Hepatocyte (in vitro differentiated cells): Measurements from ENCODE around the gene COL4A2. TPM values are rescaled to one million over a fixed set of nuclear protein-coding genes. Genes with fewer than 3 reads are reported as not detected.

Experiments used
- DNase-seq: peaks from one replicate; pipeline ENCODE4 v3.0.0-alpha.2; 2016; ENCODE audit warnings: low spot score
- H2AFZ ChIP-seq: fragments of 200-600 bp; sonication (generic); 2 replicates; pipeline ENCODE4 v1.6.0; 2016; ENCODE audit warnings: antibody characterized with exemption, mild to moderate bottlenecking
- H3K27ac ChIP-seq: fragments of 200-600 bp; sonication (generic); 2 replicates; pipeline ENCODE4 v1.5.1; 2016; ENCODE audit warnings: mild to moderate bottlenecking
- H3K27me3 ChIP-seq: fragments of 200-600 bp; sonication (generic); 2 replicates; pipeline ENCODE4 v1.6.1; 2016
- H3K36me3 ChIP-seq: fragments of 200-600 bp; sonication (generic); replicated peaks from 2 replicates; pipeline ENCODE4 v1.5.1; 2016; ENCODE audit warnings: low read depth; ENCODE audit not compliant: insufficient read depth
- H3K4me1 ChIP-seq: fragments of 200-600 bp; sonication (generic); 2 replicates; pipeline ENCODE4 v1.5.1; 2016; ENCODE audit warnings: mild to moderate bottlenecking, moderate library complexity; ENCODE audit not compliant: insufficient read depth
- H3K4me2 ChIP-seq: fragments of 200-600 bp; sonication (generic); 2 replicates; pipeline ENCODE4 v1.6.0; 2016
- H3K4me3 ChIP-seq: fragments of 200-600 bp; sonication (generic); 2 replicates; pipeline ENCODE4 v1.5.1; 2016; ENCODE audit warnings: mild to moderate bottlenecking
- H3K79me2 ChIP-seq: fragments of 200-600 bp; sonication (generic); 2 replicates; pipeline ENCODE4 v1.6.0; 2017; ENCODE audit warnings: mild to moderate bottlenecking
- H3K9me2 ChIP-seq: fragments of 200-600 bp; sonication (generic); replicated peaks from 2 replicates; pipeline ENCODE4 v1.6.0; 2017; ENCODE audit warnings: mild to moderate bottlenecking; ENCODE audit not compliant: insufficient read depth
- H3K9me3 ChIP-seq: fragments of 200-600 bp; sonication (generic); 2 replicates; pipeline ENCODE4 v1.5.1; 2016; ENCODE audit warnings: low read depth, mild to moderate bottlenecking
- H4K20me1 ChIP-seq: fragments of 200-600 bp; sonication (generic); 2 replicates; pipeline ENCODE4 v1.6.0; 2016; ENCODE audit warnings: mild to moderate bottlenecking; ENCODE audit not compliant: insufficient read depth, poor library complexity, severe bottlenecking
- EZH2 ChIP-seq: fragments of 200-600 bp; sonication (generic); IDR thresholded peaks from 2 replicates; pipeline ENCODE4 v1.6.1; 2016; ENCODE audit warnings: antibody characterized with exemption, mild to moderate bottlenecking, borderline replicate concordance
- EZH2phosphoT487 ChIP-seq: fragments of 200-600 bp; sonication (generic); IDR thresholded peaks from one replicate; pipeline ENCODE4 v1.6.1; 2018; ENCODE audit warnings: antibody characterized with exemption, mild to moderate bottlenecking, low read depth, moderate library complexity; ENCODE audit not compliant: unreplicated experiment, severe bottlenecking
- WGBS: methylation state at CpG from one replicate; pipeline ENCODE4 v1.1.6; 2016; ENCODE audit warnings: low lambda C conversion rate; ENCODE audit errors: missing lambda C conversion rate; 5-methylcytosine and 5-hydroxymethylcytosine counted together
- polyA plus RNA-seq: library from polyadenylated mRNA; unstranded; fragments of >200 nt; fragmentation: Nextera tagmentation; extraction: Ambion mirVana; gene quantifications from 2 replicates; pipeline ENCODE4 v1.2.1, GENCODE V29; 2016
- total RNA-seq: library from RNA; depleted of rRNA; stranded (reverse); fragments of >200 nt; gene quantifications from 2 replicates; pipeline ENCODE4 v1.2.3, GENCODE V29; 2014
- TF ChIP-seq, protein P1 (sequence below): fragments of 200-600 bp; sonication (generic); IDR thresholded peaks from 2 replicates; pipeline ENCODE4 v1.5.1; 2016; ENCODE audit warnings: antibody characterized with exemption, mild to moderate bottlenecking; ENCODE audit not compliant: poor library complexity

Gene COL4A2
- total and polyA plus RNA-seq, 2 experiments from 2014 or later, result 171 to 221 TPM

DNA sequence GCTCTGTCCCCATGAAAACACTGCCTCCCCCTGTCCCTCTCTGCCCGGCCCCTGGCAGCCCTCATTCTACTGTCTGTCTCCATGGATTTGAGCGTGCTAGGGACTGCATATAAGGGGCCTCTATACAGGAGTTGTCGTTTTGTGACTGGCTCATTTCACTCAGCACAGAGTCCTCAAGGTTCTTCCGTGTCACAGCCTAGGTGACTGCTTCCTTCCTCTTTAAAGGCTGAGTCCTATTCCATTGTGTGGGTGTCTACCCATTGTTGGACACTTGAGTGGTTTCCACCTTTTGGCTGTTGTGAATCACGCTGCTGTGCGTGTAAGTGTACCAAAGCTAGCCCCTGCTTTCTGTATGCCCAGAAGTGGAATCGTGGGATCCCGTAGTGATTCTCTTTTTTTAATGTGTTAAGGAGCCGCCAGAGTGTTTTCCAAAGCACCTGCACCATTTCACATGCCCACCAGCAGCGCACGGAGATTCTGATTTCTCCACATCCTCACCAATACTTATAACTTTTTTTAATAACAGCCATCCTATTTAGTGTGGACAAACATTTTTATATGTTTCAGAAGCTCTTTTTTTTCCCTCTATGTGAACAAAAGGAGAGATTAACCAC is 116.7 kb downstream of the COL4A2 start:
- H3K9me3 ChIP-seq, result no peaks in the 10 kb centered on the region
- DNase-seq, result no peak
- no peak overlapping the region for H3K4me3 ChIP-seq
- no peaks in the 10 kb centered on the region for H3K36me3 ChIP-seq
- no peak for TF ChIP-seq EZH2
- TF ChIP-seq, protein P1, sequence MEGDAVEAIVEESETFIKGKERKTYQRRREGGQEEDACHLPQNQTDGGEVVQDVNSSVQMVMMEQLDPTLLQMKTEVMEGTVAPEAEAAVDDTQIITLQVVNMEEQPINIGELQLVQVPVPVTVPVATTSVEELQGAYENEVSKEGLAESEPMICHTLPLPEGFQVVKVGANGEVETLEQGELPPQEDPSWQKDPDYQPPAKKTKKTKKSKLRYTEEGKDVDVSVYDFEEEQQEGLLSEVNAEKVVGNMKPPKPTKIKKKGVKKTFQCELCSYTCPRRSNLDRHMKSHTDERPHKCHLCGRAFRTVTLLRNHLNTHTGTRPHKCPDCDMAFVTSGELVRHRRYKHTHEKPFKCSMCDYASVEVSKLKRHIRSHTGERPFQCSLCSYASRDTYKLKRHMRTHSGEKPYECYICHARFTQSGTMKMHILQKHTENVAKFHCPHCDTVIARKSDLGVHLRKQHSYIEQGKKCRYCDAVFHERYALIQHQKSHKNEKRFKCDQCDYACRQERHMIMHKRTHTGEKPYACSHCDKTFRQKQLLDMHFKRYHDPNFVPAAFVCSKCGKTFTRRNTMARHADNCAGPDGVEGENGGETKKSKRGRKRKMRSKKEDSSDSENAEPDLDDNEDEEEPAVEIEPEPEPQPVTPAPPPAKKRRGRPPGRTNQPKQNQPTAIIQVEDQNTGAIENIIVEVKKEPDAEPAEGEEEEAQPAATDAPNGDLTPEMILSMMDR, result no peak
- no peak for TF ChIP-seq EZH2phosphoT487
- H3K4me2 ChIP-seq, result no peak overlapping the region
- H3K9me2 ChIP-seq, result no peaks in the 10 kb centered on the region
- no peaks in the 10 kb centered on the region for H3K27me3 ChIP-seq
- peaks cover 7% of the 10 kb centered on the region for H3K4me1 ChIP-seq
- H3K79me2 ChIP-seq, result no peaks in the 10 kb centered on the region
- H3K27ac ChIP-seq, result peak overlapping the region; percentile 71
- no peaks in the 10 kb centered on the region for H4K20me1 ChIP-seq
- 92% methylated on average over 11 of the region's 11 CpGs for WGBS
- no peak overlapping the region for H2AFZ ChIP-seq

DNA sequence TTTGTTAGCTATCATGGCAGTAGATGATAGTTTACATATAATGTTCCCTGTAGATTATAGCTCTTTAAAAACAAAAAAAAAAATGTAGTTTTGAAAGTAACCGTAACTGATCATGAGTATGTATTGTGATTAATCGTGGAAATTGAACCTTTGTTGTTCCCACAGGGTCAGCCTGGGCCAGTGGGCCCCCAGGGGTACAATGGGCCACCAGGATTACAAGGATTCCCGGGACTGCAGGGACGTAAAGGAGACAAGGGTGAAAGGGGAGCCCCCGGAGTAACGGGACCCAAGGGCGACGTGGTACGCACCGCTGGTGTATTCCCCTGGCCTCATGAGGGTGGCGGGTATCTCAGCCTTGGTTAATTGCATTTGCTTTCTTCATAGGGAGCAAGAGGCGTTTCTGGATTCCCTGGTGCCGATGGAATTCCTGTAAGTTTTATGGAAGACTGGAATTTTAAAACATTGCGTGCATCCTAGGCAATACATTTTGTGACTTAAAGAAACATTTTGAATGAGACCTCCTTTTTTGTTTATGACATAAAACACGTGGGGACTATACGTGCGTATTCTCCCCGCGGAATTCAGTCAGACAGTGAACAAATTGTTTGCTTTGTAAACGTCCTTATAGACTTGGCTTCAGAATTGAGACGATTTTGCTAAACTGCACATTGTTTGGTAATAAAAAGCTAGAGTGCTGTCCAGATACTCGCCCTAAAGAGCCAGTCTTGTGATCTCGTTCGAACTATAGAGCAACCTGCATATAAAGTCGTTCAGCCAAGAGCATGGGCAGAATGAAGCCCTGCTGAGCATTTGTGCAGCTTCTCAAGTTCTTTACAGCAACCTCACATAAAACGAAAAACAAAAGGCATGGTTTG is 117.7 kb downstream of the COL4A2 start:
- Histone ChIP-seq H3K9me2 (no peaks in the 10 kb centered on the region), H4K20me1 (no peaks in the 10 kb centered on the region), H3K36me3 (no peaks in the 10 kb centered on the region), H3K27me3 (no peaks in the 10 kb centered on the region), H3K4me2 (peak overlapping the region; percentile 54), H3K27ac (peak overlapping the region; percentile 73), H2AFZ (no peak overlapping the region), H3K9me3 (no peaks in the 10 kb centered on the region), H3K4me3 (no peak overlapping the region), H3K4me1 (peaks cover 6% of the 10 kb centered on the region), H3K79me2 (no peaks in the 10 kb centered on the region)
- 55% methylated on average over 26 of the region's 26 CpGs for WGBS
- TF ChIP-seq EZH2phosphoT487, result no peak
- TF ChIP-seq, protein P1, result no peak
- TF ChIP-seq EZH2, result no peak
- peak; percentile 35 for DNase-seq

DNA sequence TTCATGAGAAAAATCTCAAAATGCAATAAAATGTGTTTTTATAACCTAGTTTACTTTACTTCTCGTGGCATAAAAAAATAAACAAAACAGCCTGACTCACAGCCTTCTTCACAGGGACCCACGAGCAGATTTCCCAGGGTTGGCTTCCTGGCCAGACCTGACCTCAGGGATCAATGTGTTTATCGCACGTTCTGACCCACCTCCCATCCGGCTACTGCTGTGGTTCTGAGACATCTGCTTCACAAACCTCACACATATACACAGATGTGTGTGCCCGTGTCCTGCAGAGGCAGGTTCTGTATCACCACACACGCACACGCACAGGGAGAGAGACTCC is 118.3 kb downstream of the COL4A2 start:
- H3K27ac ChIP-seq, result peak overlapping the region; percentile 73
- peak overlapping the region; percentile 19 for H3K4me2 ChIP-seq
- no peaks in the 10 kb centered on the region for H3K27me3 ChIP-seq
- TF ChIP-seq, protein P1, result no peak
- TF ChIP-seq EZH2phosphoT487, result no peak
- no peak for TF ChIP-seq EZH2
- no peaks in the 10 kb centered on the region for H4K20me1 ChIP-seq
- DNase-seq, result no peak
- H3K36me3 ChIP-seq, result no peaks in the 10 kb centered on the region
- H2AFZ ChIP-seq, result no peak overlapping the region
- WGBS, result 58% methylated on average over 8 of the region's 8 CpGs
- peaks cover 6% of the 10 kb centered on the region for H3K4me1 ChIP-seq
- no peaks in the 10 kb centered on the region for H3K79me2 ChIP-seq
- H3K4me3 ChIP-seq, result no peak overlapping the region
- no peaks in the 10 kb centered on the region for H3K9me3 ChIP-seq
- no peaks in the 10 kb centered on the region for H3K9me2 ChIP-seq
